HG02763 (cell line): Measurements from ENCODE around the gene SHD.
"Not testable (repeated sequence)": the region's sequence is repeated elsewhere in the genome, so short reads cannot be mapped to it uniquely, and the experiment has no call there.

Experiments
- ATAC-seq: cut with Tn5 transposase; IDR thresholded peaks from one replicate; pipeline ENCODE4 v1.9.1; 2021; ENCODE audit warnings: mild to moderate bottlenecking, moderate library complexity; ENCODE audit not compliant: unreplicated experiment

SHD gene, protein sequence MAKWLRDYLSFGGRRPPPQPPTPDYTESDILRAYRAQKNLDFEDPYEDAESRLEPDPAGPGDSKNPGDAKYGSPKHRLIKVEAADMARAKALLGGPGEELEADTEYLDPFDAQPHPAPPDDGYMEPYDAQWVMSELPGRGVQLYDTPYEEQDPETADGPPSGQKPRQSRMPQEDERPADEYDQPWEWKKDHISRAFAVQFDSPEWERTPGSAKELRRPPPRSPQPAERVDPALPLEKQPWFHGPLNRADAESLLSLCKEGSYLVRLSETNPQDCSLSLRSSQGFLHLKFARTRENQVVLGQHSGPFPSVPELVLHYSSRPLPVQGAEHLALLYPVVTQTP

DNA sequence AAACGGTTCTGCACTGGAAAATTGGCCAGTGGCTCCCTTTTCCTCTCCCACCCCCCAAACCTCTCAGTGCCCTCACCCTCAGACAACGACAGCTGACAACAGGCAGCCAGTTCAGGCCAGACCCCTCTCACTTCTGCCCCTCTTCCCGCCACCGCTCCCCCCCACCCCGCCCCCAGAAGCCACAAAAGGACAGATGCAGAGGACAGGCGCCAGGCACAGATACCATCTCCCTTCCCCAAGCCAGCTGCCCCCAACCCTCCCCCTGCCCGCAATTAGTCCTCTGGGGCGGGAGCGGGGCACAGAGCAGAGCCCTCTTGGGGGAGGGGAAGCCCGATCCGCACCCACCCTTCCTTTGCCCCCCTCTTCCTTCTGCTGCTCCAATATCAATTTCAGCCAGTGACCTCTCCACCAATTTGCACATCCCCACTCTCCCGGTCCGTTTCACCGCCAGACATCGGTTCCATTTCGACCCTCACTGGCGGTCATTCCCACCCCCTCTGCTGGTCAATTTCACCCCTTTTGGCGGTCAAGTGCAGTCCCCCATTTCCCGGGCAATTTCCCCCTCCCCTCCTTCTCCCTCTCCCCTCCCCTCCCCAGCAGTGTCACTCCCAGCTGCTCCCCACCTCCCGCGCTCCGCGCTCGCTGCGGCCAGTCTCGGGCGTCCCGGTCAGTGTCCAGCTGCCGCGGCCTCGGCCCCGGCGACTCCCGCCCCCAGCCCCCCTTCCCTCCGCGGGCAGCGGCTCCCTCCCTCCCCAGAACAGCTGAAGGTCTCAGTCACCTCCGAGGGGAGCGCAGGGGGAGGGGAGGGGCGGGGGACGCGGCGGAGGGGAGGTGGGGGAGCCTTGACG is at the start of gene SHD:
TSS of gene SHD (plus strand) at position 848 of the 848 bp plus-strand sequence. CDS start 798 bp downstream, outside the sequence.
- no peak for ATAC-seq

DNA sequence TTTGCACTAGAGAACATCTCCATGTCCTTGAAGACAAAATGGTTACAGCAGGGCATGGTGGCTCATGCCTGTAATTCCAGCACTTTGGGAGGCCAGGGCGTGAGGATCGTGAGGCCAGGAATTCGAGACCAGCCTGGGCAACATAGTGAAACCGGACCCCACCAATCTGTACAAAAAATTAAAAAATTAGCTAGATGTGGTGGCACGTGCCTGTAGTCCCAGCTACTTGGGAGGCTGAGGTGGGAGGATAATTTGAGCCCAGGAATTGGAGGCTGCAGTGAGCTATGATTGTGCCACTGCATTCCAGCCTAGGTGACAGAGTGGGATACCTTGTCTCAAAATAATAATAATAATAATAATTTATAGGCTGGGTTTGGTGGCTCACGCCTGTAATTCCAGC is 48.8 kb upstream of the SHD start:
- ATAC-seq = not testable (repeated sequence)

DNA sequence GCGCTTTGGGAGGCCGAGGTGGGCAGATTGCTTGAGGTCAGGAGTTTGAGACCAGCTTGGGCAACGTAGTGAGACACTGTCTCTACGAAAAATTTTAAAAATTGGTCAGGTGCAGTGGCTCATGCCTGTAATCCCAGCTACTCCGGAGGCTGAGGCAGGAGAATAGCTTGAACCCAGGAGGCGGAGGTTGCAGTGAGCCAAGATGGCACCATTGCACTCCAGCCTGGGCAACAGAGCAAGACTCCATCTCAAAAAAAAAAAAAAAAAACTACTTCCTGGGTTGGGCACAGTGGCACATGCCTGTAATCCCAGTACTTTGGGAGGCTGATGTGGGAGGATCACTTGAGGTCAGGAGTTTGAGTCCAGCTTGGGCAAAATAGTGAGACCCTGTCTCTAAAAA is 47.5 kb upstream of the SHD start:
- ATAC-seq = not testable (repeated sequence)

DNA sequence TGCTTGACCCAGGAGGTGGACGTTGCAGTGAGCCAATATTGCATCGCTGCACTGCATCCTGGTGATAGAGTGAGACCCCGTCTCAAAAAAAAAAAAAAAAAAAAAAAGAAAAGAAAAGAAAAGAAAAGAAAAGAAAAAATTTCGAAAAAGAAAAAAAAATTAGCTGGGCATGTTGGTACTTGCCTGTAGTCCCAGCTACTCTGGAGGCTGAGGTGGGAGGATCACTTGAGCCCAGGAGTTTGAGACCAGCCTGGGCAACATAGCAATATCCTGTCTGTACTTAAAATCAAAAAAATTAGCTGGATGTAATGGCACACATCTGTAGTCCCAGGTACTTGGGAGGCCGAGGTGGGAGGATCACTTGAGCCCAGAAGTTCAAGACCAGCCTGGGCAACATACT is 46.9 kb upstream of the SHD start:
- not testable (repeated sequence) for ATAC-seq

DNA sequence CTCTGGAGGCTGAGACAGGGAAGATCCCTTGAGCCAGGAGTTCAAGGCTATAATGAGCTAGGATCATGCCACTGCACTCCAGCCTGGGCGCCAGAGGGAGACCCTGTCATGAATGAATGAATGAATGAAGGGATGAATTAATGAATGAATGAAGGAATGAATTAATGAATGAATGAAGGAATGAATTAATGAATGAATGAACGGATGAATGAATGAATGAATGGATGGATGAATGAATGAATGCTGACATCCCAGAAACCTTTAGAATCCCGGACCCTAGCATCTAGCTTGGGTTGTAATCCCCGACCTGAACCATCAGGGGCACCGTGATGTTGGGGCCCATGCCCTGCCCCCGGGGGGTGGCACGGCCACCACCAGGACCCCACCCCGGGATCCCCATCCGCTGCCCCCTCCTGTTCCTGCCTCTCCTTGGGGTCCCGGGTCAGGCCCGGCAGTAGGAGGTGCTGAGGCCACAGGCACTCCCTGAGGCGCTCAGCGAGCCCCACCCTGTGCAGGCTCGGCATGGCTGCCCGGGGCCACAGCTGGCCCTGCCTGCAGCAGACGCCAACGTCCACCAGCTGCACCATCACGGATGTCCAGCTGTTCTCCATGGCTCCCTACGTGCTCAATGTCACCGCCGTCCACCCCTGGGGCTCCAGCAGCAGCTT is 46.3 kb upstream of the SHD start:
- no peak for ATAC-seq

DNA sequence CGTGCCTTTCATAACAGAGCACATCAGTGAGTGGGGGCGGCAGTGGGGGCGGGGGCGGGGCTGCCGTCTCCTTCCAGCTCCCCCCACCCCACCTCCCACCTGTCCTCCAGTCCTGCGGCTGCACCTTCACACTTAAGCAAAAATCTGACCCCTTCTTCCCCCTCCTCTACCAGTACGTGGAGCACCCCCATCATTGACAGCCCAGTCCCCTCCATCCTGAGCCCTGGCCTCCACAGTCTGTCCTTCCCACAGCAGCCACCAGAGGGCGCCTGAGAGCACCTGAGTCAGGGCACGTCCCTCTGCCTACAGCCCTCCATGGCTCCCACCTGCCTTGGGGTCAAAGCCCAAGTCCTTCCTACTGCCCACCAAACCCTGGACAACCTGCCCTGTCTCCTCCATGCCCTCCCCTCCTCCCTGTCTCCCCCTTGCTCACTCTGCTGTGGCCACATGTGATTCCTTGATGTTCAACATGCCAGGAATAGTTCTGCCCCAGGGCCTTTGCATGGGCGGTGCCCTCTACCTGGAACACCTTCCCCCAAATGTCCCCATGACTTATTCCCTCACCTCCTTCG is 45.7 kb upstream of the SHD start:
- no peak for ATAC-seq

DNA sequence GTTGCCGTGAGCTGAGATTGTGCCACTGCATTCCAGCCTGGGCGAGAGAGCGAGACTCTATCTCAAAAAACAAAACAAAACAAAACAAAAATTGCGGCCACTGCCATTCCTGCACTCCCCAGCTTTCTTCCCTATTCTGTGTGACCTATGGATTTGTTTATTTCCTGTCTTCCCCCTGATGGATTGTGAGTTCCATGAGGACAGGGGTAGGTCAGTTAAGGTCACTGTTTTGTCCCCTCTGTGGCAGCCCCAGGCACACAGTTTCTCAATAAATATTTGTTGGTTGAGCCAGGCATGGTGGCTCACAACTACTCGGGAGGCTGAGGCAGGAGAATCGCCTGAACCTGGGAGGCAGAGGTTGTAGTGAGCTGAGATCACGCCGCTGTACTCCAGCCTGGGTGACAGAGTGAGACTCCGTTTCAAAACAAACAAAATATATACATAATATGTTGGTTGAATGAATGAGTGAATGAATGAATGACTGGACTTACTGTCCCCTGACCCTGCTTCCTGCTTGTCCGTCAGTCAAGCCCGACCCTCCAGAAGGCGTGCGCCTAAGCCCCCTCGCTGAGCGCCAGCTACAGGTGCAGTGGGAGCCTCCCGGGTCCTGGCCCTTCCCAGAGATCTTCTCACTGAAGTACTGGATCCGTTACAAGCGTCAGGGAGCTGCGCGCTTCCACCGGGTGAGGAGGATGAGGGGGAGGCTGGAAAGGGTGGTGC is 44.8 kb upstream of the SHD start:
- no peak for ATAC-seq

DNA sequence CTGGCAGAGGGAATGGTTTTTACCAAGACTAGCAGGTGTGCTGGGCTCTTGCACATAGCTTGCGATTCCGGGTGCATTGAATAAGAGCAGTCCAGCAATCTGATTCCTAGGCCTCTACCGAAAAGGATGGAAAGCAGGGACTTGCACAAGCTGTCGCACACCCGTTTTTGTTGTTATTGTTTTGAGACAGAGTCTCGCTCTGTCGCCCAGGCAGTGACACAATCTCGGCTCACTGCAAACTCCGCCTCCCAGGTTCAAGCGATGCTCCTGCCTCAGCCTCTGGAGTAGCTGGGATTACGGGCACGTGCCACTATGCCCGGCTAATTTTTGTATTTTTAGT is 44.2 kb upstream of the SHD start:
- ATAC-seq = no peak

DNA sequence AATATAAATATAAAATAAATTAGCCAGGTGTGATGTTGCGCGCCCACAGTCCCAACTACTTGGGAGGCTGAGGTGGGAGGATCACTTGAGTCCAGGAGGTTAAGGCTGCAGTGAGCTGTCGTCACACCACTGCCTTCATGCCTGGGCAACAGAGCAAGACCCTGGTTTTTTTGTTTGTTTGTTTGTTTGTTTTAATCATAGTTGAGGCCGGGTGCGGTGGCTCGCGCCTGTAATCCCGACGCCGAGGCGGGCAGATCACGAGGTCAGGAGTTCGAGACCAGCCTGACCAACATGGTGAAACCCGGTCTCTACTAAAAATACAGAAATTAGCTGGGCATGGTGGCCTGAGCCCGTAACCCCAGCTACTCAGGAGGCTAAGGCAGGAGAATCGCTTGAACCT is 41.6 kb upstream of the SHD start:
- ATAC-seq = not testable (repeated sequence)

DNA sequence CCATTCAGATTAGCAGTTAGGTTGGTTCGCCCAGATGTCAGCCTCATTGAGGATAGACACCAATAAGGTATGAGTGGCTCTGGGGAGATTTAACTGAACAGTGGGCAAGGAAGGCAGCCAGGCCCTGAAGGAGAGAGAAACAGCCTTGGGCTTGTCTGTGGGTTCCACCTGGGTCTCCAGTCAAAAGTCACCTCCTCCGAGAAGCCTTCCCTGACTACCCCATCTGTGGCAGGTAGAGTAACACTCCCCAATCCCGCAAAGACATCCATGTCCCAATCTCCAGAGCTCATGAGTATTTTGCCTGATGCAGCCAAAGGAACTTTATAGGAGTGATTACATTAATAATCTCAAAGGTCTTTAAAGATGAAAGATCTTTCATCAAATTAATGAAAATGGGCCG is 40.2 kb upstream of the SHD start:
- ATAC-seq = no peak

DNA sequence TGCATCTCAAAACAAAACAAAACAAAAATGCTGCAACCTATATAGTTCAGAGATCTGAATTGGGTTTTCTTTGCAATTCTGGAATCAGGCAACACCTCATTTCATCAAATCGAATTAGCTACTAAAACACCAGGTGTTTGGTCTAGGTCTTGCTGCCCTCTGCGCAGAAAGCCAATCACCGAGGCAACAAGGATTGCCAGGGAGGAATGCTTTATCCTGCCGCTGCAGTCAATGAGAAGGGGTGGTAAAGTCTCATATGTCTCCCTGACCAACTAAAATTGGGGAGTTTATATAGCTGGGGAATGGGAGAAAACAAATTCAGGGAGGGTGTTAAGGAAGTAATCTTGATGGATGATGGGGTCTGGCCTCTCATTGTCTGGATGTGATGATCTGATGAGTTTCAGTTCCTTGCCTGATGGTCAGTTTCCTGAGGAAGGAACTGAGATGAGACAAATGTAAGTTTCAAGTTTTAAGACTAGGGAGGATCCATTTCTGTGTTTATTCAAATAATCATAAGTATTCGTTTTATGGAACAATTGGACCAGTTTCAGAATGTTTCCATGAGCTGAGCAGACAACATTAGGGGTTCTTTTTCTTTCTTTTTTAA is 37.1 kb upstream of the SHD start:
- ATAC-seq = no peak

DNA sequence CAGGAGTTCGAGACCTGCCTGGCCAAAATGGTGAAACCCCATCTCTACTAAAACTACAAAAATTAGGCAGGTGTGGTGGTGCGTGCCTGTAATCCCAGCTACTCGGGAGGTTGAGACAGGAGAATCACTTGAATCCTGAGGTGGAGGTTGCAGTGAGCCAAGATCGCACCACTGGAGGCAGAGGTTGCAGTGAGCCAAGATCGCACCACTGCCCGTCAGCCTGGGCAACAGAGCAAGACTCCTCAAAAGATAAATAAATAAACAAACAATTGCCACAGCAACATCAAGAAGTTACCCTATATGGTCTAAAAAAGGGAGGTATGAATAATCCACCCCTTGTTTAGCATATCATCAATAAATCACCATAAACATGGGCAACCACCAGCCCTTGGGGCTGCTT is 33.1 kb upstream of the SHD start:
- not testable (repeated sequence) for ATAC-seq

DNA sequence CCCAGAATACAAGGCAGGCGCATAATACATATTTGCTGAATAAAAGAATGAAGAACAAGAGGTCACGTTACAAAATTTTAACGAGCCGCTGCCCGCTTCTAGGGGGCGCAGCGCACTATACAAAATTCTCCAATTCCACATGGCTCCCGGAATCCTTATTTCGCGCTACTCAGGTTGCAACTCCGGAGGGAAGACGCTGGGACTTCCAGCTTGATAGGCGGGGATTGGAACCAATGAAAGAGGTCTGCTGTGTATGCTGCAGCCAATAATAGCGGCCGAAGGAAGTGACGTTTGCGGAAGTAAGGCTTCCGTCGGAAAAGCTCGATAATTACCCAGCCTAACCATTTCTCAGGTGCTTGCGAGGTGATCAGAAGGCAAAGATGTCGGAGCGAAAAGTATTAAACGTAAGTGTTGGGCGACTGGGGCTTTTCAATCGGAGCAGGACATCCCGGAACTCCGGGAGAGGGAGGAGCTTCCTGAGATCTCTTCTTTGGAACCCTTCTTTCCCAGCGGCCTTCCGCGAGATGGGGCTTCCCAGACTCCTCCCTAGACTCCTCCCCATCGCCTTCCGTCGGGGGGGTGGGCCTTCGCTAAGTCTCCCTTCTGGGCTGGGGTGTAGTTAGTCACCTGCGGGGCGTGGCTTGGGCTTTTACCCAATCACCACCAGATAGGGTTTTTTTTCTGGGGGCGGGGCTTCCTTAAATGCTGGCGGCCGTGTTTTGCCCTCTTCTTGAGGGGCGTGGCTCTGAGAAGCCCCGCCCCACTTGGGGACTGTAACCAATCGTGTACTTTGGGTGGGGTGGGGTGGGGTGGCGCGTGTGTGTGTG is 32.1 kb upstream of the SHD start, which contains the start of gene YJU2:
TSS of gene YJU2 (plus strand) at position 314 of the 827 bp plus-strand sequence. CDS start at position 381, 67 bp downstream.
- ATAC-seq = peak; percentile 84

DNA sequence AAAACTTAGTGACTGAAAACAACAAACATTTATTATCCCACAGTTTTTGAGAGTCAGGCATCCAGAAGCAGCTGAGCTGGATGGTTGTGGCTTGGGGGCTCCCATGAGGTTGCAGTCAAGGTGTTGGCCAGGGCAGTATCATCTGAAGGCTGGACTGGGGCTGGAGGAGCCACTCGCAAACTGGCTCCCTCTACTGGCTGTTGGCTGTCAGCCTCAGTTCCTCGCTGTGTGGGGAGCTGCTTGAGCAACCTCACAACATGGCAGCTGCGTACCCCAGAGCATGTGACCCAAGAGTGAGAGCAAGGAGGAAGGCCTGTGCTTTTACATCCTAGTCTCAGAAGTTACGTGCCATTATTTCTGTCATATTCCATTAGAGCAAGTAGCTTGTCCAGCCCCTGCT is 22.5 kb upstream of the SHD start:
- no peak for ATAC-seq

DNA sequence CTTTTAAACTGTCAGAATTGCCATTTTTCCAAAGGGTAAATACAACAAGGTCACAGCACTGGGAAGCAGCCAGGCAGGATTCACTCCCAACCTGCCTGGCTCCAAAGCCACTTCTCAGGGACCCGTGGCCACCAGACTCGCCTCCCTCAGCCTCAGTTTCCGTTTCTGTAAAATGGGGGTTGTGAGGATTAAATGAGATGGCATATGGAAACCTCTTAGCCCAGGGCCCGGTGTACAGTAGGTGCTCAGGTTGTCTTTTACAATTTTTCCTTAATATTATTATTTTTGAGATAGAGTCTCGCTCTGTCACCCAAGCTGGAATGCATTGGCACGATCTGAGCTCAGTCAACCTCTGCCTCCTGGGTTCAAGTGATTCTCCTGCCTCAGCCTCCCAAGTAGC is 22.0 kb upstream of the SHD start:
- no peak for ATAC-seq

DNA sequence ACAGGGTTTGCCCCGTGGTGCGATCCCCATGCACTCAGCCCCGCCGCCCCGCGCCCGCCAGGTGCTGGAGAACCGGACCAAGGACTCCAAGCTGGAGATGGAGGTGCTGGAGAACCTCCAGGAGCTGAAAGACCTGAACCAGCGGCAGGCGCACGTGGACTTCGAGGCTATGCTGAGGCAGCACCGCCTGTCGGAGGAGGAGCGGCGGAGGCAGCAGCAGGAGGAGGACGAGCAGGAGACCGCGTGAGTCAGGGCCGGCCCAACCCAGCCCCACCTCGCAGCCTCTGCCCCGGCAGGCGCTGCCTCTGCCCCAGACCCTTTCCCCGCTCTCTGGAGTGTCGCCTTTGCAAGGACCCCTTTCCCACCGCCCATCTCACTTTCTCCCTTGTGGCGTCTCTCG is 20.9 kb upstream of the SHD start:
- no peak for ATAC-seq

DNA sequence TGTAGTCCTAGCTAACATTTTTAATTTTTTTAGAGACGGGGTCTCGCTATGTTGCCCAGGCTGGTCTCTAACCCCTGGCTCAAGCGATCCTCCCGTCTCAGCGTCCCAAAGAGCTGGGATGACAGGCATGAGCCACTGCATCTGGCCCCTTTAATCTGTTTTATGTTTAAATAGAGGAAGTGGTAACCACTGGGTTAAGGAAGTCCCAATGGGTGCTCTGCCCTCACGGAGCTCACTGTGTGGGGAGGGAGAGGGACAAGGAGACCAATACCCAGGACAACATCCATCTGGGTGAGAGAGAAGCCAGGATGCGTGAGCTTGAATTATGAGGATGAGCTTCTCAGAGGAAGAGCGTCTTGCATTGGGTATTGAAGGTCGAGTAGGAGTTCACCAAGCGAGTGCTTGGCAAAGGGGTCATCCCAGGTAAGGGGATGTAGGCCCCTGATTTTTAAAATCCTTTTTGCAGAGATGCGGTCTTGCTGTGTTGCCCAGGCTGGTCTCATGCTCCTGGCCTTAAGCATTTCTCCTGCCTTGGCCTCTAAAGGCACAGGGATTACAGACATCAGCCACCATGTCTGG is 18.4 kb upstream of the SHD start:
- ATAC-seq = no peak

DNA sequence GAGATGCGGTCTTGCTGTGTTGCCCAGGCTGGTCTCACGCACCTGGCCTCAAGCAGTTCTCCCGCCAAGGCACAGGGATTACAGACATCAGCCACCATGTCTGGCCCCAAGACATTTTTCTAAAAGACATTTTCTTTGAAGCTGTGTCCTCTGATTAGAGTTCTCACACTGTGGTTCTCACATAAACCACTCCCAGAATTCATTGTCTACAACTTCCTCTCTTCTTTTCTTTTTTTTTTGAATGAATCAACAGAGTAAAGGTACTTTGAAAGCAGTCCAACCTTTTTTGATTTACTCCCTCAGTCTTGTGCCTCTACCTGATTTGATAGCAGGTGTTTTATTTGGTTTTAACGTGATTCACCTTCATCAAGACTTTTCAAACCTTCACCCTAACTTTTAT is 14.3 kb upstream of the SHD start:
- no peak for ATAC-seq
